ENCODE data around the gene EDC4.

DNA sequence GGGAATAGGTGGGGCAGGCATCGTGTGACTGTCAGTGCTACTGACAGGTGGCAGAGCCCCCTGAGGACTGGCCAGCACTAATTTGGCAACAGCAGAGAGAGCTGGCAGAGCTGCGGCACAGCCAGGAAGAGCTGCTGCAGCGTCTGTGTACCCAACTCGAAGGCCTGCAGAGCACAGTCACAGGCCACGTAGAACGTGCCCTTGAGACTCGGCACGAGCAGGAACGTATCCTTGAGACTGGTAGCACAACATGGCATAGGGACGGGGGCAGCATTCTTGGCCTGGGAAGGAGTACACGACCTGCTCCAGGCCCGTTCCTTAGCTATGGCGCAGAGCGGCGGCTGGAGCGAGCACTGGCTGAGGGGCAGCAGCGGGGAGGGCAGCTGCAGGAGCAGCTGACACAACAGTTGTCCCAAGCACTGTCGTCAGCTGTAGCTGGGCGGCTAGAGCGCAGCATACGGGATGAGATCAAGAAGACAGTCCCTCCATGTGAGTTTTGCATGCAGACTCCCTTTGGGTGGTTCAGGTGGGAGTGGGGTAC is 8.8 kb downstream of the EDC4 start:
- TF ChIP-seq, protein P1, sequence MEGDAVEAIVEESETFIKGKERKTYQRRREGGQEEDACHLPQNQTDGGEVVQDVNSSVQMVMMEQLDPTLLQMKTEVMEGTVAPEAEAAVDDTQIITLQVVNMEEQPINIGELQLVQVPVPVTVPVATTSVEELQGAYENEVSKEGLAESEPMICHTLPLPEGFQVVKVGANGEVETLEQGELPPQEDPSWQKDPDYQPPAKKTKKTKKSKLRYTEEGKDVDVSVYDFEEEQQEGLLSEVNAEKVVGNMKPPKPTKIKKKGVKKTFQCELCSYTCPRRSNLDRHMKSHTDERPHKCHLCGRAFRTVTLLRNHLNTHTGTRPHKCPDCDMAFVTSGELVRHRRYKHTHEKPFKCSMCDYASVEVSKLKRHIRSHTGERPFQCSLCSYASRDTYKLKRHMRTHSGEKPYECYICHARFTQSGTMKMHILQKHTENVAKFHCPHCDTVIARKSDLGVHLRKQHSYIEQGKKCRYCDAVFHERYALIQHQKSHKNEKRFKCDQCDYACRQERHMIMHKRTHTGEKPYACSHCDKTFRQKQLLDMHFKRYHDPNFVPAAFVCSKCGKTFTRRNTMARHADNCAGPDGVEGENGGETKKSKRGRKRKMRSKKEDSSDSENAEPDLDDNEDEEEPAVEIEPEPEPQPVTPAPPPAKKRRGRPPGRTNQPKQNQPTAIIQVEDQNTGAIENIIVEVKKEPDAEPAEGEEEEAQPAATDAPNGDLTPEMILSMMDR (conservative IDR thresholded peaks at IDR 0.05; ENCODE audit: low read length): no peak
- no peak for TF ChIP-seq EZH2phosphoT487 (IDR thresholded peaks at IDR 0.05; ENCODE audit: borderline replicate concordance, low read depth, low read length)

Measured in OCI-LY7 (cell line).